Prostate gland (tissue), 2 donors: ENCODE results near the gene FBXO10. TPM values are rescaled to one million over a fixed set of nuclear protein-coding genes. Genes with fewer than 3 reads are reported as not detected.
A peak's percentile ranks its signal among the peaks of the same experiment; 100 is the strongest.

Experiments used
- DNase-seq: peaks from one replicate; pipeline ENCODE4 v3.0.0-alpha.2; 2019; ENCODE audit warnings: low spot score
- H3K27ac ChIP-seq, 2 donors: fragments of 200-600 bp; sonication (generic); 2 replicates each; pipeline ENCODE4 v1.5.1; 2017 to 2019
- H3K27me3 ChIP-seq: fragments of 200-600 bp; sonication (generic); replicated peaks from 2 replicates; pipeline ENCODE4 v1.5.1; 2019; ENCODE audit not compliant: insufficient read depth
- H3K36me3 ChIP-seq, 2 donors: fragments of 200-600 bp; sonication (generic); 1 replicate in 1 of 2; 2 replicates in 1 of 2; pipeline versions ENCODE4 v1.5.1 to v1.8.1; 2017 to 2019
- H3K4me1 ChIP-seq: fragments of 200-600 bp; sonication (generic); replicated peaks from 2 replicates; pipeline ENCODE4 v1.5.1; 2019
- H3K4me3 ChIP-seq, 2 donors: fragments of 200-600 bp; sonication (generic); 2 replicates each; pipeline ENCODE4 v1.5.1; 2017 to 2019
- H3K9me3 ChIP-seq: fragments of 200-600 bp; sonication (generic); 2 replicates; pipeline ENCODE4 v1.5.1; 2017
- POLR2A ChIP-seq: fragments of 450-650 bp; IDR thresholded peaks from one replicate; pipeline ENCODE4 v1.6.1; 2016; ENCODE audit warnings: antibody characterized with exemption, mild to moderate bottlenecking
- POLR2AphosphoS5 ChIP-seq: sonication (generic); formaldehyde crosslinking; IDR thresholded peaks from one replicate; pipeline ENCODE4 v1.6.1; 2017; ENCODE audit warnings: antibody characterized with exemption
- WGBS: methylation state at CpG from one replicate; pipeline ENCODE4 v1.1.5; 2018; 5-methylcytosine and 5-hydroxymethylcytosine counted together
- intact Hi-C: fragments of 100-400 bp; cut with DNase I; formaldehyde crosslinking; loops from one replicate; pipeline ENCODE4 v1.14.2; 2022
- total RNA-seq, 2 donors: library from RNA; depleted of rRNA; stranded (reverse); fragments of >200 nt; gene quantifications; one replicate each; pipeline ENCODE4 v1.1.0, GENCODE V29; 2016
- TF ChIP-seq, protein P1 (sequence below), 4 experiments: fragments of 200-600 bp in 2 of 4; fragments of 450-650 bp in 2 of 4; sonication (generic) in 2 of 4; IDR thresholded peaks; 1 replicate in 3 of 4; 2 replicates in 1 of 4; pipeline ENCODE4 v1.5.1; 2016 to 2019; ENCODE audit warnings: antibody characterized with exemption in 4 of 4, mild to moderate bottlenecking in 2 of 4, moderate library complexity in 2 of 4

The FBXO10 gene
- total RNA-seq, 2 donors from 2014 or later, result 8.5 to 17.6 TPM

DNA sequence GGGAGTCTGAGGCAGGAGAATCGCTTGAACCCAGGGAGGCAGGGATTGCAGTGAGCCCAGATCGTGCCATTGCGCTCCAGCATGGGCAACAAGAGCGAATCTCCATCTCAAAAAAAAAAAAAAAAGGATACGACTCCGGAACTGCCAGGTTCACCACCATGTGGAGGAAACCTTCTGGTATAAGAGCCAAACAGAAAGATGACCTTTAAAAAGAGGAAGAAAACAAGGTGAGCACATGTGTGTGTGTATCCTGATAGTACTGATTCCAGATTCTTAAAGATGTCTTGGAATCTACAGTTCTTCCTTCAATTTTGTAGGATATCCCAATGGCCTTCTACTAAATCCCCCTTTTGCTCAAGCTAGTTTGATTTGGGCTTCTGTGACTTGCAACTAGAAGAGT lies 33.7 kb downstream of the FBXO10 start:
- intact Hi-C loops, result no loop called here
- no peak for DNase-seq
- no peaks in the 10 kb centered on the region for H3K27me3 ChIP-seq
- H3K27ac ChIP-seq, result no peak overlapping the region
- TF ChIP-seq POLR2A (no peak), POLR2AphosphoS5 (no peak)
- TF ChIP-seq, protein P1, sequence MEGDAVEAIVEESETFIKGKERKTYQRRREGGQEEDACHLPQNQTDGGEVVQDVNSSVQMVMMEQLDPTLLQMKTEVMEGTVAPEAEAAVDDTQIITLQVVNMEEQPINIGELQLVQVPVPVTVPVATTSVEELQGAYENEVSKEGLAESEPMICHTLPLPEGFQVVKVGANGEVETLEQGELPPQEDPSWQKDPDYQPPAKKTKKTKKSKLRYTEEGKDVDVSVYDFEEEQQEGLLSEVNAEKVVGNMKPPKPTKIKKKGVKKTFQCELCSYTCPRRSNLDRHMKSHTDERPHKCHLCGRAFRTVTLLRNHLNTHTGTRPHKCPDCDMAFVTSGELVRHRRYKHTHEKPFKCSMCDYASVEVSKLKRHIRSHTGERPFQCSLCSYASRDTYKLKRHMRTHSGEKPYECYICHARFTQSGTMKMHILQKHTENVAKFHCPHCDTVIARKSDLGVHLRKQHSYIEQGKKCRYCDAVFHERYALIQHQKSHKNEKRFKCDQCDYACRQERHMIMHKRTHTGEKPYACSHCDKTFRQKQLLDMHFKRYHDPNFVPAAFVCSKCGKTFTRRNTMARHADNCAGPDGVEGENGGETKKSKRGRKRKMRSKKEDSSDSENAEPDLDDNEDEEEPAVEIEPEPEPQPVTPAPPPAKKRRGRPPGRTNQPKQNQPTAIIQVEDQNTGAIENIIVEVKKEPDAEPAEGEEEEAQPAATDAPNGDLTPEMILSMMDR (IDR thresholded peaks at IDR 0.05), result no peak
- H3K36me3 ChIP-seq, result no peaks in the 10 kb centered on the region
- peaks cover 4% of the 10 kb centered on the region for H3K4me1 ChIP-seq
- no peak overlapping the region for H3K4me3 ChIP-seq
- H3K9me3 ChIP-seq, result no peaks in the 10 kb centered on the region
- 97% methylated on average over 6 of the region's 6 CpGs for WGBS

DNA sequence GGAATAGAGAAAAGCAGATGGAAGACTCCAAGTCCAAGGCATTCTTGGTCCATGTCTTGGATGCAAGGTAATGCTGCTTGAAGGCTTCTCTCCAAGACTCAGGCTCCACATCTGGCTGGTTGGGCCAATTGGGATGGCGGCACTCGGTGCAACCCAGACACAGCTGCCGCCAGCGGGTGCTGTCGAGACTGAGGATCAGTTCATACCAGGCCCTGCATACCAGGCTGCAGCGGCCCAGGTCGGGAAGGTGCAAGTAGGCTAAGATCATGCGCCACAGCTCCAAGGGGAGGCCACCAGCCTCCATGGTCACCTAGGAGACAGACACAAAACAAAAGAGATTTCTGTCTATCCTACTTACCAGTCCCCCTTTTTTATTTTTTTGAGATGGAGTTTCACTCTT lies 34.7 kb downstream of the FBXO10 start:
- H3K9me3 ChIP-seq, result no peaks in the 10 kb centered on the region
- 96% methylated on average over 8 of the region's 8 CpGs for WGBS
- intact Hi-C loops, result no loop called here
- no peak for TF ChIP-seq POLR2AphosphoS5
- no peak for TF ChIP-seq POLR2A
- TF ChIP-seq, protein P1 (IDR thresholded peaks at IDR 0.05), result no peak
- peaks cover 4% of the 10 kb centered on the region for H3K4me1 ChIP-seq
- no peaks in the 10 kb centered on the region for H3K27me3 ChIP-seq
- H3K4me3 ChIP-seq, result no peak overlapping the region
- no peaks in the 10 kb centered on the region for H3K36me3 ChIP-seq
- no peak overlapping the region for H3K27ac ChIP-seq
- no peak for DNase-seq

DNA sequence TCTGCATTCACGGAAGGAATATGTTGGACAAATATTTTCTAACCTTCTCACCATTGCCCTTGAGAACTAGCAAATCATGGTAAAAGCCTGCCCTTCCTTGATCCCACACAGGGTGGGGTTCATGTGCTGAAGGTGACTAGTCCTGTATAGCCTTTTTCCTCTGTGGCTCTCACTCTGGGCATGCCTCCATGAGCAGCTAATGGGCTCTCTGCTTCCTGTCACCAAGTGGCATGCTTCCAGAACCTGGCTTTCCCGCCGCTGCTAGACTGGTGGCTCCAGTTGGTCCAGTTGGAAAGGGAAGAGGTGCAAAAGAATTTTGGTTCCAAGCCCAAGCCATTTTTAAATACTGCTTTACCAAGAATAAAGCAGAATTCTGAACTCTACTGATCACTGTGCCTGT lies 35.5 kb downstream of the FBXO10 start:
- intact Hi-C loops, result no loop called here
- DNase-seq, result peak; percentile 88
- H3K4me1 ChIP-seq, result peaks cover 4% of the 10 kb centered on the region
- whole genome bisulfite sequencing, result 39% methylated on average over 3 of the region's 3 CpGs
- TF ChIP-seq POLR2AphosphoS5, result peak; percentile 85
- TF ChIP-seq, protein P1 (IDR thresholded peaks at IDR 0.05), result no peak
- no peak for TF ChIP-seq POLR2A
- H3K9me3 ChIP-seq, result no peaks in the 10 kb centered on the region
- no peaks in the 10 kb centered on the region for H3K36me3 ChIP-seq
- H3K4me3 ChIP-seq, result no peak overlapping the region
- peak overlapping the region in 1 of 2 donors; percentile 21 for H3K27ac ChIP-seq
- no peaks in the 10 kb centered on the region for H3K27me3 ChIP-seq

DNA sequence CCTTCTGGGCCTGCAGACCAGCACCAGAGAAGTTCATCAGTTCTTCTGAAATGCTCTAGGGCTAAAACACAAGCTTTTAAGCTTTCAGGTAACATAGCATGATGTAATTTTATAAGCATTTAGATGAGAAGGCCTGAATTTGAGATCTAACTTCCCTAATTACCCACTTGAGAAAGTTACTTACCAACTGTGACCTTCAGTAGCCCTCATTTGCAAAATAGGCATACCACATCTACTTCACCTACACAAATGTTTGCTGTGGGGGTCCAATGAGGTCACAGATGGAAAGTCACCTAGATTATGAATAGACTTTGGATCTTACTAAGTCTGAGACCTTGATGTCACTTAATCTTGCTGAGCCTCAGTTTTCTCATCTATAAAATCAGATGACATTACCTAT lies 36.5 kb downstream of the FBXO10 start:
- Histone ChIP-seq H3K4me3 (no peak overlapping the region), H3K9me3 (no peaks in the 10 kb centered on the region), H3K27ac (no peak overlapping the region), H3K4me1 (peaks cover 4% of the 10 kb centered on the region), H3K27me3 (no peaks in the 10 kb centered on the region), H3K36me3 (no peaks in the 10 kb centered on the region)
- no peak for DNase-seq
- intact Hi-C loops, result no loop called here
- TF ChIP-seq, protein P1 (IDR thresholded peaks at IDR 0.05), result no peak
- no peak for TF ChIP-seq POLR2A
- TF ChIP-seq POLR2AphosphoS5, result no peak

DNA sequence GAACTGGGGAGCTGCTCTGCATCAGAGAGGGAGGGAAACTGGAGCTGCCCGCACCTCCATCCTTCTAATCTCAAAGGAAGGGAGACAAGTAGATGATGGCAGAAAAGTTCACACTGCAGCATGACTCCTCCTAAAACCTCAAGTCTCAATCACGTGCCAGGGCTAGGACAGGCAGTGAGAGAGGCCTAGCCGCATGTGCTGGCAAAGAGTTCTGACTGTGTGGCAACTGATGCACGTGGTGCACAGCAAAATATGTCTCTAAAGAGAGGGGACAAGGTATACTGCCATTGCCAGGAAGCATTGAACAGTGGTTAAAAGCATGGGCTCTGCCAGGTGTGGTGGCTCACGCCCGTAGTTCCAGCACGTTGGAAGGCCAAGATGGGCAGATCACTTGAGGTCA lies 38.1 kb downstream of the FBXO10 start:
- Histone ChIP-seq H3K9me3 (no peaks in the 10 kb centered on the region), H3K4me3 (no peak overlapping the region), H3K27me3 (no peaks in the 10 kb centered on the region), H3K36me3 (no peaks in the 10 kb centered on the region), H3K4me1 (peaks cover 4% of the 10 kb centered on the region), H3K27ac (no peak overlapping the region)
- no peak for DNase-seq
- intact Hi-C loops, result no loop called here
- 94% methylated on average over 7 of the region's 7 CpGs for WGBS
- TF ChIP-seq, protein P1 (IDR thresholded peaks at IDR 0.05), result no peak
- no peak for TF ChIP-seq POLR2AphosphoS5
